ENCODE measurements around the gene GRM7.

GRCh38 chr3:7663771-7664170, 802.9 kb downstream of the GRM7 start:
- TF ChIP-seq CTCF (IDR thresholded peaks at IDR 0.05), result no peak
- TF ChIP-seq POLR2A (IDR thresholded peaks at IDR 0.05), result no peak
